Tibial artery (tissue), 4 donors: ENCODE results near the gene EEIG1.

Experiments used
- DNase-seq, 2 donors: peaks; one replicate each; pipeline ENCODE4 v3.0.0-alpha.2; 2019
- H3K27ac ChIP-seq, 2 donors: fragments of 200-600 bp; sonication (generic) in 1 of 2; 1 replicate in 1 of 2; 2 replicates in 1 of 2; pipeline ENCODE4 v1.5.1; 2018 to 2019; ENCODE audit warnings: mild to moderate bottlenecking in 1 of 2
- H3K27me3 ChIP-seq, 2 donors: fragments of 200-600 bp; sonication (generic) in 1 of 2; one replicate each; pipeline versions ENCODE4 v1.5.1 to v1.6.0; 2016 to 2019
- H3K36me3 ChIP-seq, 3 donors: fragments of 200-600 bp; sonication (generic) in 2 of 3; one replicate each; pipeline ENCODE4 v1.5.1; 2016 to 2019; ENCODE audit warnings: mild to moderate bottlenecking in 2 of 3
- H3K4me1 ChIP-seq, 4 donors: fragments of 200-600 bp; sonication (generic) in 2 of 4; 1 replicate in 3 of 4; 2 replicates in 1 of 4; pipeline ENCODE4 v1.5.1; 2016 to 2019
- H3K4me3 ChIP-seq, 2 donors: fragments of 200-600 bp; sonication (generic) in 1 of 2; 1 replicate in 1 of 2; 2 replicates in 1 of 2; pipeline ENCODE4 v1.5.1; 2018 to 2019; ENCODE audit warnings: mild to moderate bottlenecking in 2 of 2
- H3K9me3 ChIP-seq, 3 donors: fragments of 200-600 bp; sonication (generic) in 1 of 3; one replicate each; pipeline ENCODE4 v1.5.1; 2016 to 2019
- intact Hi-C: fragments of 100-400 bp; cut with DNase I; formaldehyde crosslinking; loops from one replicate; pipeline ENCODE4 v1.15.0; 2023; ENCODE audit warnings: low total_unique reads
- TF ChIP-seq, protein P1 (sequence below), 2 experiments: fragments of 200-600 bp in 1 of 2; fragments of 450-650 bp in 1 of 2; IDR thresholded peaks; one replicate each; pipeline ENCODE4 v1.5.1; 2017 to 2019; ENCODE audit warnings: antibody characterized with exemption in 2 of 2, mild to moderate bottlenecking in 1 of 2, moderate library complexity in 1 of 2

Gene EEIG1

DNA sequence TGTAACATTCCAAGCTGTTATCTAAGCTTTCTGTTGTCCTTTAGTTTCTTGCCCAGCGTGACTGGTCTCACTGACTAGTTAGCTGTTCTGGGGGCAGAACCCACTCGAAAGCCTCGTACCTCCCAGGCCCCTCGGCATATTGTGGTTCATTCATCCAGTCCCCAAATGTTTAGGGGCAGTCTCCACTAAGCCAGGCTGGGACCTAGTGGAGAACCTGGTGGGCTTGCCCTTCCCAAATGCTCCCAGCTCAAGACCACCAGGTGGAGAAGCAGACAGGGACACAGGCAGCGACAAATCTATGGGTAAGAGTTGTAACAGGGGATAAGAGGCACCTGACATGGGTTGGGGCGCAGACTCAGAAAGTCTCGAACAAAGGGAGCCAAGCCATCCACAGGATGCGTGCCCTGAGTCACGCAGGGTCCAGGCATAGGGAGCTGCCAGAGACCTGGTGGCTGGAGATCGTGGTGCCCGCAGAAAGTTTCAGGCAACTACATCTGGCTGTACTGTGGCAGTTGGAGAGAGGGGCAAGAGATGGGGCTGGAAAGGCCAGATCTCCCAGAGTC is 851 bp upstream of the EEIG1 start:
- Histone ChIP-seq H3K9me3 (no peaks in the 10 kb centered on the region), H3K27me3 (no peaks in the 10 kb centered on the region), H3K36me3 (no peaks in the 10 kb centered on the region), H3K4me3 (peak overlapping the region; percentile 69 to 76), H3K4me1 (peaks cover 5 to 42% (median 32%) of the 10 kb centered on the region in 4 donors), H3K27ac (peak overlapping the region; percentile 82 to 85)
- intact Hi-C loops: no loop called here
- TF ChIP-seq, protein P1, sequence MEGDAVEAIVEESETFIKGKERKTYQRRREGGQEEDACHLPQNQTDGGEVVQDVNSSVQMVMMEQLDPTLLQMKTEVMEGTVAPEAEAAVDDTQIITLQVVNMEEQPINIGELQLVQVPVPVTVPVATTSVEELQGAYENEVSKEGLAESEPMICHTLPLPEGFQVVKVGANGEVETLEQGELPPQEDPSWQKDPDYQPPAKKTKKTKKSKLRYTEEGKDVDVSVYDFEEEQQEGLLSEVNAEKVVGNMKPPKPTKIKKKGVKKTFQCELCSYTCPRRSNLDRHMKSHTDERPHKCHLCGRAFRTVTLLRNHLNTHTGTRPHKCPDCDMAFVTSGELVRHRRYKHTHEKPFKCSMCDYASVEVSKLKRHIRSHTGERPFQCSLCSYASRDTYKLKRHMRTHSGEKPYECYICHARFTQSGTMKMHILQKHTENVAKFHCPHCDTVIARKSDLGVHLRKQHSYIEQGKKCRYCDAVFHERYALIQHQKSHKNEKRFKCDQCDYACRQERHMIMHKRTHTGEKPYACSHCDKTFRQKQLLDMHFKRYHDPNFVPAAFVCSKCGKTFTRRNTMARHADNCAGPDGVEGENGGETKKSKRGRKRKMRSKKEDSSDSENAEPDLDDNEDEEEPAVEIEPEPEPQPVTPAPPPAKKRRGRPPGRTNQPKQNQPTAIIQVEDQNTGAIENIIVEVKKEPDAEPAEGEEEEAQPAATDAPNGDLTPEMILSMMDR (IDR thresholded peaks at IDR 0.05): no peak
- DNase-seq: peak in 1 of 2 donors; percentile 69

DNA sequence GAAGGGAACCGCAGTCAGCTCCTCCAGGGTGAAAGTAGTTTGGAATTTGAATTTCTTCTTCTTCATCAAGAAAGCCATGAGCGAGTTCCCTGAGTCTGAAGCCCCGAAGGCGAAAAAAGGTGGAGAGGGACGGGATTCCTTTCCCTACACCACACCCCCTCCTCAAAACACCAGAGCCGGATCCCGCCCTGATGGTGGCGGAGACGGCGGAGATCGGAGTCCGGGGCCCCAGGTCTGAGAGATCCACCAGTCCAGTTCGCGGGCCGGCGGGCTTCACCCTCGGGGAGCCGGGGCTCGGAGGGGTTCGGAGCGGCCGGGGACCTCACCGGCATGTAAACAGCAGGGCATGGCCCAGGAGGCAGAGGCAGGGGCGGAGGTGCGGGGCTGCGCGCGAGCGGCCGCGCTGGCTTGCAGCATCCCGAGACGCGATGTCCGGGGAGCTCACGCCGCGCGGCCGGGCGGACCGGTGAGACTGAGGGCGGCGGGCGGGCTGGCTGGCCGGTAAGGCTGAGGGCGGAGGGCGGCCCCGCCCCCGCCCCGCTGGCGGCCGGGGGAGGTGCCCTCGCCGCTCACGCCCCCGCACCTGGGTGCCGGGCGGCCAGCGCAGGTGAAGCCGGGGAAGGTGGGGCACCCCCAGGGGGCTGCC is 606 bp downstream of the EEIG1 start:
- TF ChIP-seq, protein P1 (IDR thresholded peaks at IDR 0.05): no peak
- H3K36me3 ChIP-seq: no peaks in the 10 kb centered on the region
- peaks cover 11 to 57% (median 46%) of the 10 kb centered on the region in 4 donors for H3K4me1 ChIP-seq
- peak in 1 of 2 donors; percentile 77 for DNase-seq
- peak overlapping the region; percentile 69 to 76 for H3K4me3 ChIP-seq
- H3K27ac ChIP-seq: peak overlapping the region; percentile 82 to 84
- intact Hi-C loops: no loop called here
- H3K27me3 ChIP-seq: no peaks in the 10 kb centered on the region
- no peaks in the 10 kb centered on the region for H3K9me3 ChIP-seq

DNA sequence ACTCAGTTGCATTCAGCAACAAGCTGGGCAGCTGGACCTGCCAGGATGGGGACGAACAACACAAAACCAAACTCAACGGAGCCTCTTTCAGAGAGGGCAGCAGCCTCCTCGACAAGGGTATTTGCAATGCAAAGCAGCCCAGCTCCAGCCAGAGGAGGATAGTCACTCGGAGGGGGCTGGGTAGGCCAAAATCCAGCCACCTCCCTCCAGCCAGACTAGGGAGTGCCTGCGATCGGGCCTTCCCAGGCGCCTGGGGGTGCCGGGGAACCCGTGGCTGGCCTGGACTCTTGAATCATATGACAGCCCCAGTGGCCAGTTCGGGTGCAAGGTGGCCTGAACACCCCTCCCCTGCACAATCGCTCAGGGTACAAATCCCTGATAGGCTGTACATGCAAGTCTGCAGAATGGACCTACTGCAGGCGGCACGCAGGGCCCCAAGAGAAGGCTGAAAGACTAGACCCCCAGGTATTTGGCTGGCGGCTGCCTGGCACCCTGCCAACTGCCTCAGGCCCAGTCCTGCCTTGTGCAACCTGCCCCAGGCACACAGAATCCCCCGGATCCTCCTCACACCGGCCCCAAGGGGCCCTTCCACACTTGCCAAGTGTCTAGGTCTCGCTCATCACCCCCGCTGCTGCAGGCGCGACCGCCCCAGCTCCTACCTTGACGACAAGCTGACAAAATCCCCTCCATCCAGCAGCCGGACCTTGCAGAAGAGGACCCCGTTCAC is 1.3 kb downstream of the EEIG1 start:
- peak; percentile 64 to 85 for DNase-seq
- intact Hi-C loops: loop anchor here (5.0 kb wide), 1 partner anchor 37 kb away; no protein-coding TSS in a partner anchor
- H3K27me3 ChIP-seq: no peaks in the 10 kb centered on the region
- H3K4me3 ChIP-seq: peak overlapping the region; percentile 69 to 76
- TF ChIP-seq, protein P1 (IDR thresholded peaks at IDR 0.05): no peak
- H3K4me1 ChIP-seq: peaks cover 14 to 64% (median 53%) of the 10 kb centered on the region in 4 donors
- H3K36me3 ChIP-seq: no peaks in the 10 kb centered on the region
- no peaks in the 10 kb centered on the region for H3K9me3 ChIP-seq
- peak overlapping the region; percentile 82 to 84 for H3K27ac ChIP-seq

GRCh38 chr9:127979015-127979332 is 1.8 kb downstream of the EEIG1 start:
- intact Hi-C loops: loop anchor here (5.0 kb wide), 1 partner anchor 37 kb away; no protein-coding TSS in a partner anchor
- H3K9me3 ChIP-seq: no peaks in the 10 kb centered on the region
- TF ChIP-seq, protein P1 (IDR thresholded peaks at IDR 0.05): no peak
- H3K27ac ChIP-seq: peak overlapping the region; percentile 82 to 84
- H3K4me1 ChIP-seq: peaks cover 14 to 69% (median 58%) of the 10 kb centered on the region in 4 donors
- no peaks in the 10 kb centered on the region for H3K36me3 ChIP-seq
- peak overlapping the region; percentile 69 to 76 for H3K4me3 ChIP-seq
- H3K27me3 ChIP-seq: no peaks in the 10 kb centered on the region
- DNase-seq: no peak

DNA sequence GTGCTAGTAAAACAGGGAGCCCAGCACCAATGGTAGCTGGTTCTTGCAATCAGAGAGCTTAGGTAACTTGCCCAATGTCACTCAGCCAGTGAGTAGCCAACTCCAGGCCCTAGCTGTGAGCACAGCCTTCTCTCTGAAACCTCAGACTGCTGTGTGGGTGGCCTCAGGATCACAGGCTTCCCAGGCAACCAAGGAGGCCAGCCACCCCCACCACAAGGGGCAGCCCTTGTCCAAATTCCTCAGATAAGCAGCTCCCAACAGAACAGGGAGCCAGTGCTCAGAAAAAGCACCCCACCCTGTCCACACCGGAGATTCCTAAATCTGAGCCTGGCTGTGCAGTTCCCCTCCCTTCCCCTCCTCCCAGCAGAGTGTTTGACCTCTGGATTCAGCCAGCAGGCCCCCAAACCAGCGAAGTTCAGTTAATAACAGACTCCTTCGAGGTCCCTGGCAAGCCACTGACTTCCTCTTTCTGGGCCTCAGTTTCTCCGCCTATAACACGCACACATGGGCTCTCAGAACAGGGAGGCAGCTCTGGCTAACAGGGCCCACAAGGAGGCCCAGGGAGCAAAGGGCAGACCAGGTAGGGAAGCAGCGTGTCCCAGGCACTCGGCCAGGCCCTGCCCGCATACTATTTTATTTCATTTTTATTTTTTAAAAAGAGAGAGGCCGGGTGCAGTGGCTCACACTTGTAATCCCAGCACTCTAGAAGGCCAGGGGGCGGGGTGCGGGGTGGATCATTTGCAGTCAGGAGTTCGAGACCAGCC is 2.7 kb downstream of the EEIG1 start:
- intact Hi-C loops: loop anchor here (5.0 kb wide), 1 partner anchor 36 kb away; no protein-coding TSS in a partner anchor
- peak; percentile 79 to 87 for DNase-seq
- Histone ChIP-seq H3K4me3 (peak overlapping the region; percentile 69 to 76), H3K36me3 (no peaks in the 10 kb centered on the region), H3K27me3 (no peaks in the 10 kb centered on the region), H3K27ac (peak overlapping the region; percentile 82 to 84), H3K9me3 (no peaks in the 10 kb centered on the region), H3K4me1 (peaks cover 14 to 78% (median 67%) of the 10 kb centered on the region in 4 donors)
- TF ChIP-seq, protein P1 (IDR thresholded peaks at IDR 0.05): peak in 1 of 2 experiments; percentile 15
